ENCODE data around the gene TTYH3. TPM values are rescaled to one million over a fixed set of nuclear protein-coding genes. Genes with fewer than 3 reads are reported as not detected.

Gene TTYH3
- total and polyA plus RNA-seq, 2 of the 8 experiments (the other 6 are each of a cell fraction or from before 2014, with no cell fraction given): 66.2 to 169 TPM

DNA sequence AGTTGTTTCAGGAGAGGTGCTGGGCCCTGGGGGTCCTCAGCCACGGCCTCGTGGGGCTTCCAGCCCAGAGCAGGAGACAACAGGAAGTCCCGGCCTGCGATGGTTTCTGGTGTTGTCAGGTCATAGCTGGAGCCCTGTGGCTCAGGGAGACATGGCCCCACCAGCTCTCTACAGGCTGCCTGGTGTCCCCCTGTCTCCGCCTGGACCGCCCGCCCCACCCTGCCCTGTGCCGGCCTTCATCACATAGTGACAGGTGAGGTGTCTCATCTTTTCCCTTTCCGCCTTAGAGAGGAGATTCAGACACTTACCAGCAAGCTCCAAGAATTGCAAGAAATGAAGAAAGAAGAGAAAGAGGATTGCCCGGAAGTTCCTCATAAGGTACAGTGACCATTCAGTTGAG lies 37.2 kb upstream of the TTYH3 start:
- H3K23ac ChIP-seq (ENCODE audit: insufficient read length): no peak overlapping the region
- H3K27me3 ChIP-seq (replicated peaks in 1 of 4; ENCODE audit: control insufficient read depth in 3 of 4, extremely low read depth in 1 of 4, insufficient read depth in 3 of 4, low read length in 3 of 4): no peaks in the 10 kb centered on the region
- H2AK5ac ChIP-seq (ENCODE audit: low read depth, low read length): no peak overlapping the region
- no peaks in the 10 kb centered on the region for H3K79me2 ChIP-seq (ENCODE audit: control insufficient read depth in 1 of 2, insufficient read depth in 2 of 2, low read length in 2 of 2)
- TF ChIP-seq ASH2L (IDR thresholded peaks at IDR 0.05; ENCODE audit: low read length) (no peak), CHD1 (IDR thresholded peaks at IDR 0.05; ENCODE audit: low read depth, low read length) (no peak), TAF1 (IDR thresholded peaks at IDR 0.05; ENCODE audit: low read depth, low read length) (no peak), TEAD4 (IDR thresholded peaks at IDR 0.05; ENCODE audit: low read depth, low read length) (no peak), SRF (IDR thresholded peaks at IDR 0.05; ENCODE audit: low read depth, low read length) (no peak), ATF2 (IDR thresholded peaks at IDR 0.05; ENCODE audit: low read length) (no peak), CREB1 (IDR thresholded peaks at IDR 0.05) (no peak), GABPA (IDR thresholded peaks at IDR 0.05; ENCODE audit: borderline replicate concordance, insufficient read depth, low read length) (no peak), SUZ12 (IDR thresholded peaks at IDR 0.05; ENCODE audit: low read length) (no peak), BRCA1 (IDR thresholded peaks at IDR 0.05; ENCODE audit: low read depth, low read length) (no peak), FOSL1 (IDR thresholded peaks at IDR 0.05; ENCODE audit: insufficient read depth, low read depth, low read length) (no peak)
- no peak overlapping the region for H2BK120ac ChIP-seq (replicated peaks; ENCODE audit: low read depth, low read length)
- H3K27ac ChIP-seq (ENCODE audit: low read depth, low read length): no peak overlapping the region
- ChIA-PET POLR2A (ENCODE audit: partially characterized antibody) (interaction anchor here (0.6 to 1.5 kb wide), 3 partner anchors 8 to 182 kb away, joined by 3 to 4 read pairs (median 3); no protein-coding TSS in a partner anchor), CTCF (ENCODE audit: partially characterized antibody) (interaction anchor here (1.3 to 2.3 kb wide), 5 partner anchors 9 to 57 kb away, joined by 5 to 11 read pairs (median 5); no protein-coding TSS in a partner anchor)
- H3K18ac ChIP-seq (ENCODE audit: extremely low read depth, low read length): no peak overlapping the region
- H2BK5ac ChIP-seq (ENCODE audit: low read depth, low read length): no peak overlapping the region
- no peak overlapping the region for H4K91ac ChIP-seq (replicated peaks; ENCODE audit: insufficient read length, low read length)
- H3K4me3 ChIP-seq (ENCODE audit: extremely low read depth in 1 of 4, insufficient read depth in 2 of 4, low read depth in 3 of 4, low read length in 4 of 4): no peak overlapping the region
- 91% methylated on average over 10 of the region's 10 CpGs; no CpG with 5 or more reads in 1 of the 2 experiments for WGBS, 2 experiments (ENCODE audit: extremely low coverage in 1 of 2, insufficient coverage in 1 of 2, insufficient read length in 1 of 2, insufficient replicate concordance in 2 of 2, low coverage in 1 of 2, low lambda C conversion rate in 2 of 2, missing lambda C conversion rate in 1 of 2)
- H3K9me3 ChIP-seq (ENCODE audit: insufficient read depth in 2 of 2, low read depth in 1 of 2, low read length in 1 of 2): no peaks in the 10 kb centered on the region
- no peak overlapping the region for H3K4ac ChIP-seq (replicated peaks; ENCODE audit: insufficient read length, low read depth, low read length)
- no peak overlapping the region for H2BK20ac ChIP-seq (ENCODE audit: low read length)
- no peak overlapping the region for H3K4me2 ChIP-seq (ENCODE audit: insufficient read depth in 1 of 2, low read depth in 2 of 2, low read length in 2 of 2)
- H3K14ac ChIP-seq (ENCODE audit: insufficient read length): no peak overlapping the region
- no peaks in the 10 kb centered on the region for H4K20me1 ChIP-seq (replicated peaks in 1 of 2; ENCODE audit: control insufficient read depth in 1 of 2, insufficient read depth in 2 of 2, low read length in 2 of 2)
- H4K8ac ChIP-seq (ENCODE audit: extremely low read depth, insufficient read depth, low read length): no peak overlapping the region
- H3K9ac ChIP-seq (replicated peaks in 1 of 4; ENCODE audit: extremely low read depth in 1 of 4, low read depth in 3 of 4, low read length in 3 of 4): no peak overlapping the region
- no peaks in the 10 kb centered on the region for H3K23me2 ChIP-seq (ENCODE audit: low read depth, low read length)
- DNase-seq (ENCODE audit: low read depth in 1 of 2, low spot score in 2 of 2): no peak
- no peak overlapping the region for H2BK12ac ChIP-seq (ENCODE audit: low read depth, low read length)
- H2AFZ ChIP-seq (ENCODE audit: low read length): no peak overlapping the region
- H3K4me1 ChIP-seq (replicated peaks in 1 of 4; ENCODE audit: control insufficient read depth in 3 of 4, insufficient read depth in 4 of 4, low read length in 3 of 4): no peaks in the 10 kb centered on the region
- H2BK15ac ChIP-seq (ENCODE audit: low read length): no peak overlapping the region
- H3K79me1 ChIP-seq (ENCODE audit: low read depth, low read length): no peaks in the 10 kb centered on the region
- no peak overlapping the region for H3K56ac ChIP-seq (replicated peaks; ENCODE audit: insufficient read length, low read depth, low read length)
- H4K5ac ChIP-seq (ENCODE audit: insufficient read length, low read depth, low read length): no peak overlapping the region
- FAIRE-seq: no peak
- peaks cover 0 to 2% (median 0%) of the 10 kb centered on the region in 4 experiments; a peak in 1 of 8 replicates for H3K36me3 ChIP-seq (ENCODE audit: control insufficient read depth in 2 of 4, insufficient read depth in 4 of 4, low read length in 3 of 4)

Measured in H1 (cell line).